ENCODE data around the gene FXYD1. TPM values are rescaled to one million over a fixed set of nuclear protein-coding genes. Genes with fewer than 3 reads are reported as not detected.

The FXYD1 gene
- total RNA-seq, 1 donor from 2014 or later, result 49.7 TPM

DNA sequence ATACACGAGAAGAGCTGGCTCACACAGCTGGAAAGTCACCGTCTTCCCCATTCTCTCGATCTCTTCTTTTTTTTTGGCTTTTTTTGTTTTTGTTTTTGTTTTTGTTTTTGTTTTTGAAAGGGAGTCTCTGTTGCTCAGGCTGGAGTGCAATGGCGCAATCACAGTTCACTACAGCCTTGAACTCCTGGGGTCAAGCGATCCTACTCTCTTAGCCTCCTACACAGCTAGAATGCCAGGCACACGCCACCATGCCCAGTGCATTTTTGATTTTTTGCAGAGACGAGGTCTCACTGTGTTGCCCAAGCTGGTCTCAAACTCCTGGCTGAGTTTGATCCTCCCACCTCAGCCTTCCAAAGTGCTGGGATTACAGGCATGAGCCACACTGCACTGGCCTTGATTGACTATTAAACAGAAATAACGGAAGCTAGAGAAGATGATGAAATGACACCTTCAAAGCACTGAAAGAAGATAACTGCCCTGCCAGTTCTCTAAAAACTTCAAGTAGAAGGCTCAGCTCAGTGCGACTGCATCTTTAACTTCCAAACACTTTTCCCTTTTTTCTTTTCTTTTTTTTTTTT is 19.0 kb upstream of the FXYD1 start:
- intact Hi-C loops (cut with DNase I), result no loop called here
- Histone ChIP-seq H3K9me3 (no peaks in the 10 kb centered on the region), H3K4me1 (peaks cover 23% of the 10 kb centered on the region), H3K36me3 (no peaks in the 10 kb centered on the region), H3K27me3 (ENCODE audit: low read depth) (no peaks in the 10 kb centered on the region), H3K27ac (peak overlapping the region; percentile 79), H3K4me3 (peak overlapping the region; percentile 39)
- ATAC-seq, result no peak
- no peak for DNase-seq
- TF ChIP-seq, protein P1, sequence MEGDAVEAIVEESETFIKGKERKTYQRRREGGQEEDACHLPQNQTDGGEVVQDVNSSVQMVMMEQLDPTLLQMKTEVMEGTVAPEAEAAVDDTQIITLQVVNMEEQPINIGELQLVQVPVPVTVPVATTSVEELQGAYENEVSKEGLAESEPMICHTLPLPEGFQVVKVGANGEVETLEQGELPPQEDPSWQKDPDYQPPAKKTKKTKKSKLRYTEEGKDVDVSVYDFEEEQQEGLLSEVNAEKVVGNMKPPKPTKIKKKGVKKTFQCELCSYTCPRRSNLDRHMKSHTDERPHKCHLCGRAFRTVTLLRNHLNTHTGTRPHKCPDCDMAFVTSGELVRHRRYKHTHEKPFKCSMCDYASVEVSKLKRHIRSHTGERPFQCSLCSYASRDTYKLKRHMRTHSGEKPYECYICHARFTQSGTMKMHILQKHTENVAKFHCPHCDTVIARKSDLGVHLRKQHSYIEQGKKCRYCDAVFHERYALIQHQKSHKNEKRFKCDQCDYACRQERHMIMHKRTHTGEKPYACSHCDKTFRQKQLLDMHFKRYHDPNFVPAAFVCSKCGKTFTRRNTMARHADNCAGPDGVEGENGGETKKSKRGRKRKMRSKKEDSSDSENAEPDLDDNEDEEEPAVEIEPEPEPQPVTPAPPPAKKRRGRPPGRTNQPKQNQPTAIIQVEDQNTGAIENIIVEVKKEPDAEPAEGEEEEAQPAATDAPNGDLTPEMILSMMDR (IDR thresholded peaks at IDR 0.05), result no peak

DNA sequence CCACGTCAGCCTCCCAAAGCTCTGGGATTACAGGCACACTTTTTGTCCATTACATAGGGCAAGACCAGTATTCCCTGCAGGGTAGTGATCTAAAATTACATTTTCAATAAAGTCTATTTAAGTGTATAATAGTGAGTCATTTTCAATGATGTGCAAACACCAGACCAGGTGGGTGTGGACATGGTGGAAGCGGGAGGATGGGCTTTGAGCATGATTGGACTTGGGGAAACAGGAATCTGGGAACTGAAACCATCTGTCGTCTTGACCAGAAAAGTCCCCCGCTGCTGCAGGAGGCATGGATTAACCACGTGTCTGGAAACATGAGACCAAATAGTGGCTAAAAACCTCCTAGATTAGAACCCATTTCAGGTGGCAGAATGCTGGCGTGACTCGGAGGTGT is 18.1 kb upstream of the FXYD1 start:
- Histone ChIP-seq H3K27ac (no peak overlapping the region), H3K36me3 (no peaks in the 10 kb centered on the region), H3K27me3 (ENCODE audit: low read depth) (no peaks in the 10 kb centered on the region), H3K4me3 (no peak overlapping the region), H3K4me1 (peaks cover 22% of the 10 kb centered on the region), H3K9me3 (no peaks in the 10 kb centered on the region)
- TF ChIP-seq, protein P1 (IDR thresholded peaks at IDR 0.05), result no peak
- DNase-seq (no peak), ATAC-seq (no peak)
- intact Hi-C loops (cut with DNase I), result no loop called here

DNA sequence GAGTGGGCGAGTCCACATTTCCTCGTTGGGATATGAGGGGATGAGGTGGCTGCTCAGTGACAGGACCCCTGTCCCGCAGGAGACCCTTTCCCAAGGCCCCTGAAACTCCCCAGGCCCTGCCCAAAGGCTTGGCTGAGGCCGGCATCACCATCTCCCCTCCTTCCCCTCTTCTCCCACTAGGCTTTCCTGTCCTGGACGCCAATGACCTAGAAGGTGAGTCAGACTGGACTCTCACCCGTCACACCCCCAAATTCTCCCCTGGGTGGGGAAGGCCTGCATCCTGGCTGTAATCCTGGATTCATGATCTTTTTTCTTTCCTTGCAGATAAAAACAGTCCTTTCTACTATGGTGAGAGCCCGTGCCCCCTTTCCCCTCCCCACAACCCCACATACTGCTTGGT is 17.7 kb upstream of the FXYD1 start:
- H3K36me3 ChIP-seq, result no peaks in the 10 kb centered on the region
- TF ChIP-seq, protein P1 (IDR thresholded peaks at IDR 0.05), result no peak
- H3K4me1 ChIP-seq, result peaks cover 22% of the 10 kb centered on the region
- no peak for ATAC-seq
- DNase-seq, result no peak
- H3K9me3 ChIP-seq, result no peaks in the 10 kb centered on the region
- H3K27me3 ChIP-seq (ENCODE audit: low read depth), result no peaks in the 10 kb centered on the region
- intact Hi-C loops (cut with DNase I), result no loop called here
- no peak overlapping the region for H3K4me3 ChIP-seq
- H3K27ac ChIP-seq, result no peak overlapping the region

DNA sequence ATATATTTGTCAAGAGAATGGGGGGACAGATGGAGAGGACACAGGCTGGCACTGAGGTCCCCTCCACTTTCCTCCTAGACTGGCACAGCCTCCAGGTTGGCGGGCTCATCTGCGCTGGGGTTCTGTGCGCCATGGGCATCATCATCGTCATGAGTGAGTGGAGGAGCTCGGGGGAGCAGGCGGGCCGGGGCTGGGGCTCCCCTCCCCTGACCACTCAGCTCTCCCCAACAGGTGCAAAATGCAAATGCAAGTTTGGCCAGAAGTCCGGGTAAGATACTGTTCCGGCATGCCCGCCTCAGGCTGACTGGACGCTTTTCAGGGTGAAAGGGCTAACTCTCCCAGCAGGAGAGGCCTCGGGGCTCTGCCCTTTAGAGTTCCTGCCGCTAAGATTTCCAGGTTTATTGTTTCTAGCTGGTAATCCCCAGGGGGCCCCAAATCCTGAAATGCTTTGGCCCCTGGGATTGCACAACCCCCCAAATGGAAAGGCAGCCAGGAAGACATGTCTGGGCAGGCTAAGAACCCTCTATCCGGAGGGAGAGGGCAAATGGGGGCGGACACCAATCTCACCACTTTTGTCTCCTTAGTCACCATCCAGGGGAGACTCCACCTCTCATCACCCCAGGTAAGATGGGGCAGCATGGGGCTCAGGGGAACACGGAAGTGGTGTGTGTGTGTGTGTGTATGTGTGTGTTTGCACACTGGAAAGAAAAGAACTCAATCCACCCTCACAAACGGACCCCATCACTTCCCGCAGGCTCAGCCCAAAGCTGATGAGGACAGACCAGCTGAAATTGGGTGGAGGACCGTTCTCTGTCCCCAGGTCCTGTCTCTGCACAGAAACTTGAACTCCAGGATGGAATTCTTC is 15.7 kb upstream of the FXYD1 start:
- no peak overlapping the region for H3K4me3 ChIP-seq
- H3K27ac ChIP-seq, result peak overlapping the region; percentile 78

DNA sequence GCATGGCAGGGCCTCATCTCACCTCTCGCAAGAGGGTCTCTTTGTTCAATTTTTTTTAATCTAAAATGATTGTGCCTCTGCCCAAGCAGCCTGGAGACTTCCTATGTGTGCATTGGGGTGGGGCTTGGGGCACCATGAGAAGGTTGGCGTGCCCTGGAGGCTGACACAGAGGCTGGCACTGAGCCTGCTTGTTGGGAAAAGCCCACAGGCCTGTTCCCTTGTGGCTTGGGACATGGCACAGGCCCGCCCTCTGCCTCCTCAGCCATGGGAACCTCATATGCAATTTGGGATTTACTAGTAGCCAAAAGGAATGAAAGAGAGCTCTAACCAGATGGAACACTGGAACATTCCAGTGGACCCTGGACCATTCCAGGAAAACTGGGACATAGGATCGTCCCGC is 15.1 kb upstream of the FXYD1 start:
- no peaks in the 10 kb centered on the region for H3K27me3 ChIP-seq (ENCODE audit: low read depth)
- intact Hi-C loops (cut with DNase I), result no loop called here
- DNase-seq (no peak), ATAC-seq (peak; percentile 24 to 35)
- peaks cover 22% of the 10 kb centered on the region for H3K4me1 ChIP-seq
- H3K36me3 ChIP-seq, result no peaks in the 10 kb centered on the region
- TF ChIP-seq, protein P1 (IDR thresholded peaks at IDR 0.05), result no peak
- H3K27ac ChIP-seq, result peak overlapping the region; percentile 78
- H3K9me3 ChIP-seq, result no peaks in the 10 kb centered on the region
- no peak overlapping the region for H3K4me3 ChIP-seq

More for the DNA sequence above, 15.7 kb upstream of the FXYD1 start:
- no peaks in the 10 kb centered on the region for H3K27me3 ChIP-seq (ENCODE audit: low read depth)
- TF ChIP-seq, protein P1 (IDR thresholded peaks at IDR 0.05), result no peak
- no peaks in the 10 kb centered on the region for H3K9me3 ChIP-seq
- no peak for DNase-seq
- no peaks in the 10 kb centered on the region for H3K36me3 ChIP-seq
- peaks cover 22% of the 10 kb centered on the region for H3K4me1 ChIP-seq
- no peak for ATAC-seq
- intact Hi-C loops (cut with DNase I), result no loop called here
